ENCODE data around the gene WWP2.

WWP2 gene

DNA sequence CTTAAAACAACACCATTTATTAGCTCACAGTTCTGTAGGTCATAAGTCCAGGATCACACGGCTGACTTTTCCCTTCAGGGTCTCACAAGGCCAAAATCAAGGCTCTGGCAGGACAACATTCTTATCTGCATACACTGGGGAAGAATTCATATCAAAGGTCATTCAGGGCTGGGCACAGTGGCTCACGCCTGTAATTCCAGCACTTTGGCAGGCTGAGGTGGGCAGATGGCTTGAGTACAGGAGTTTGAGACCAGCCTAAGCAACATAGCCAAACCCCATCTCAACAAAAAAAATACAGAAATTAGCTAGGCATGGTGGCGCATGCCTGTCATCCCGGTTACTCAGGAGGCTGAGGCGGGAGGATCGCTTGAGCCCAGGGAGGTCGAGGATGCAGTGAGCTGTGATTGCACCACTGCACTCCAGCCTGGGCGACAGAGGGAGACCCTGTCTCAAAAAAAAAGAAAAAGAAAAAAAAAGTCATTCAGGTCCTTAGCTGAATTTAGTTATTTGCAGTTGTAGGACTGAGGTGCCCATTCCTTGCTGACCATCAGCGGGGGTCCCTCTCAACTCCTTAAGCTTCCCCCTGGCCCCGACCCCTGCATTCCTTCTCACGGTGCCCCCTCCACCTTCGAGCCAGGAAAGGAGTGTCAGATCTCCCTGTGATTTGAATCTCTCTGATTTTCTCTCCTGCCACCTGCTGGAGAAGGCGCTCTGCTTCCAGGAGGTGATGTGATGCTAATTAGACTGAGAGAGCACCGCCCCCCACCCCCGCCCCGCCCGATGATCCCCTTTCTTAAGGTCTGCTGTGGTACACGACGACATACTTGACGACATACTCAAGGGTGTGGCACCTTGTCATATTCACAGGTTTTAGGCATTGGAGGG, 97.2 kb downstream of the WWP2 start:
- DNase-seq = peak in 1 of 5 experiments; percentile 10

DNA sequence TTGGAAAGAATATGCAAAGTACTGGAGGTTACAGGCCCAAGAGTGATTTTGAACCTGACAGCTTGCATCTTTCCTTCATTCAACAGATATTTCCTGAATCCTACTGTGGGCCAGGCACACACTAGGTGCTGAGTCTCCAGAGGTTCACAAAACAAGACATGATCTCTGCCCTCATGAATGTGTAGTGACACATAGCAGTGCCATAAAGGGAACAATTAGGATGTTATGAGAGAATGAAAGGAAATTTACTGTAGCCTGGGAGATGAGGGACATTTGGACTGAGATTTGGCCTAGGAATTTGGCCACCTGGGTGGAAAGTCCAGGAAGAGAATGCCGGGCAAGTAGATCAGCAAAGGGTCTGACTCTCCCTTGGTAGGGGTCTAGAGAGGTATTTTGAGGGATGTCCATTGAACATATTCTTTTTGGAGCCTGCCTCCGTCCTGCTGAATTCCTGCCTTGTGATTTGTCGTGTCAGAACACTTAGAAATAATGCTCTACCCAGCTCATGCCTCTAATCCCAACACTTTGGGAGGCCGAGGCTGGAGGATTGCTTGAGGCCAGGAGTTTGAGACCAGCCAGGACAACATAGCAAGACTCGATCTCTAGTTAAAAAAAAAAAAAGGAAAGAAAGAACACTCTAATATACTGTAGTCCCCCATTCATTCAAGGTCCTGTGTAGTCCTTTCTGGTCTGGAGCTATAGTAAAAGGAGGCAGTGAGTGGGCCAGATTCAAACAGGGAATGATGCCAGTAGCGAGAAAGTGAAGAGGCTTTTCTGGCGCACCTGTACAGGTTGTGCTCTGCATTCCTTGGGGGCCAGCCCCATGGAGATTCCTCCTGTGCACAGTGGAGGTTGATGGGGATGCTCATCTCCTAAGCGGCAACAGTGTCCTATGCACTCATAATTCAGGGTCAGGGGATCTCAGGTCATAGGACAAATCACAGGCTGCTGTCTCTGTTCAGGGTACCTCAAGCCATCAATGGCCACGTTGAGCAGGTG, 98.4 kb downstream of the WWP2 start:
- no peak for DNase-seq

DNA sequence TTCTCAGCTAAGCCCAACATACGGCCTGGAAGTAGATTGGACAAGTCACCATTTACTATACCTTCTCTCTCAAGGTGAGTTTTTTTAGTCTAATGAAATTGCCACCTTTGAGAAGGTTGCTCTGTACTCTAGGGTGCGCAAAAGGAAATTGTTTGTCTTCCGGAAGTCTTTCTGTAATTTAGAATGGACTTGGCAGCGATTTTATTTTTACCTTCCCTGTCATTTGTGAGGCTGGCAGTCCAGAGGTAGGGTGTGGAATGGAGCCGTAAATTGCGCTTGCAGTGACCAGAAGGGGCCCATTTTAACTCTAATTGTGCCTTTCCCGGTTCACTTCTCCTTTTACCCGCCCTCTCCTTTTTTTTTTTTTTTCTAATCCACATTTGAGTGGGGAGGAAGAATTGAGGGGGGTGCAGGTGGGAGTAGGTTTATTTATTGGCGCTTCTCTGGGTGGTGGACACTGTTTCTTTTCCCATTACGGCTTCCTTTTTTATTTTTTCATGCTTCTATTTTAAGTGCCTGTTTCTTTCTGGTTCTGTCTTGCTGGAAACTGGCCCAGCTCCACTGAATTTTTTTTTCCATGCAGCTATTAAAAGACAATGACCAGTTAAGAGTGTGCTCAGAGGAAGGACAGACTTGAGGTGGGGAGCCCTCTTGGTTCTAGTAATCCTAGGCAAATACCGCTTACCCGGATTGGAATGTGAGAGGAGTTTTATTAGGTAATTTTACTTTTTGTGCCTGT, 99.3 kb downstream of the WWP2 start:
- DNase-seq = no peak

GRCh38 chr16:69863401-69864281, 101.5 kb downstream of the WWP2 start:
- no peak for DNase-seq

DNA sequence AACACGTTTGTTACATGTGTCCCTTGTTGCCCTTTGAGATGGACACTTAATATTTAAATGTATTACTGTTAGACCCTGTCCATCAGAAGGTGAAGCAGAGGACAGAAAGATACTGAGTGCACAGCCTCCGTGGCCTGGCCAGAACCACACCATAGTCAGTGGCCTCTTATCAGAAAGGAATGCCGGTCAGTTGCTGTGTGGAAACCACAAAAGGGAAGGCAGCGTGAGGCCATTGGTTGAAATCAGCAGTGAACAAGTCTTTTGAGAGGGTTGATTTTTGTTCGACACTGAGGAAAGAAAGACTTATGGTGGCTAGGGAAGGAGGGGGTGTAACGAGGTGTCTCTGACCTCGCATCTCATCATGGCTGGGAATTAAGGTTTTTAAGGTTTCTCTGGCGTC, 103.6 kb downstream of the WWP2 start:
- DNase-seq = no peak

DNA sequence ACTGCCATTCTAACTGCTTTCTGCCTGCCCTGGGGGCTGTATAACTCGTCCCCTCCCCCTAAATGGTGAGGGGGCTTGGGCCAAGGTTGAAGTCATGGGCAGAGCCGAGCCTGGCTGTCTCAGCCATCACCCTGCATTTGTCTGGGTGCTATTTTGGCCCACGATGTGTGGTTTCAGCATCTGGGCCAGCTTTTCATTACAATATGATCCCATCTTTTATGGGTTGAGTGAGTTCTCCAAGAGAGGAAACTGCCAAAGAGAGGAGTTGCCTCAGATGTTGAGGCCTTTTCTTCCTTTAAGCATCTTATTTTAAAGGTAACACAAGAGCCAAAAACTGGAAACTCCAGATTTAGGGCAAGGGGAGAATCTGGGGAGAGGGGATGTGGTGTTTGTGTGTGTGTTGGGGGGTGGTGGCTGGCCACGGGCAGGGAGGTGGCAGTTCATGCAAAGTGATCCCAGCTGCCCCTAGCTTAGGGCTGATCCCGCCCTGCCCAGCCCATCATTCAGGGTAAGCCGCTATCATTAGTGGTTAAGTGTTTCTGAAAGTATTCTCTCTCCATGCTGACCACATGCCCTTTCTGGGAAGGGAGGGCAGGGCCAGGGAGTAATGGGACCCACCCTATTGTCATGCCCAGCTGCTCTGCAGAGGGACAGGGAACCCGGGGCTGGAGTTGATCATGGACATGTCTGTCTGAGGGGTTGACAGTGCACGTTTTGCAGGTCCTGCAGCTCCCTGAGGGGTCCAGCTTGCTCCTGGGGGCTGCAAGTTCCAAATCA, 105.8 kb downstream of the WWP2 start:
- no peak for DNase-seq

DNA sequence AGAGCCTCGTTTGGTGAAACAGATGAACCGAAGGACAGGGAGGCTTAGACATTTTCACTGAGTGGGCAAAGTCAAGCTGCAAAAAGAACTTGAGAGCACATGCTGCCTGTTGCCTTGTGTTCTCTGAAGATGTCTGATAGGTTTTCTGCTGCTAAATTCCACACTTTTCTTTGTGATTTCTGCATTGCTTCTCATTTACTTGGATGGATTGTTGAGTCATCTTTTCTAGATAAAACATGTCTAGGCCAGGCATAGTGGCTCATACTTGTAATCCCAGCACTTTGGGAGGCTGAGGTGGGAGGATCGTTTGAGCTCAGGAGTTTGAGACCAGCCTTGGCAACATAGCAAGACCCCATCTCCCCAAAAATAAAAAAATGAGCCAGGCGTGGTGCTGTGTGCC, 108.6 kb downstream of the WWP2 start:
- no peak for DNase-seq

GRCh38 chr16:69871708-69872107, 109.6 kb downstream of the WWP2 start:
- no peak for DNase-seq

DNA sequence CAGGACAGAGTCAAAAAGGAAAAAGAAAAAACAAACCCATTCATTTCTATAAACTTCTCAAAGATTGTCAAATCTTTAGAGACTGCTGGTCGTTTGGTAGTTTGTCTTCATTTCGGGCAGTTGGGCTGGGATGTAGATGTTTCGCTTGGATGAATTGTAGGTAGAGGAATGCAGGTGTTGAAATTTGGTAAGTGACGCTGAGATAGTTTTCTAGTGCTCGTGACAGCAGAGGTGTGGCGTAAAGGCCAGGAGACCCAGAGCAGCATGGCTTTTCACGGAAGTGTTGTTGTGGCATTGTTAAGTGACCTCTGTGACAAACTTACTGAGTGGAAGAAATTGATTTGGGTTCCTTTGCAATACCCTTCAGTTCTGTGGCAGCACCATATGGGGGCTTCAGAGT, 110.8 kb downstream of the WWP2 start:
- no peak for DNase-seq

DNA sequence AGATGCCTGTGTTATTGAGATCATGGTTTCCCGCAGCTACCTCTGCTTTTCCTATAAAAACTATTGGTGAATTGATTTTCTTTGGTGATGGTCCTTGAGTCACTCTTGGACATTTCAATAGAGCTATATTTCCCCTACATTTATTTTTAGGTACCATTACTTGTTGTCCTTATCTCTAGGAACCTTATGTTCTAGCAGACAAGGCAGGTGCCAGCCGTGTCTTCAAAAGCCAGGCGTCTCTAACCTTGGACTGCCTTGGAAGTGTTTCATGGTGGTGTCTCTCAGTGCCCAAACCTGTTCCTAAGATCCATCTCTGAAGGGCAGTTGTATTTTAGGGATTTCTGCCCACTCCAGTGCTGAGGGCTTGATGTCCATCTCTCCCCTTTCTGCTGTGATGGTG, 111.7 kb downstream of the WWP2 start:
- no peak for DNase-seq

DNA sequence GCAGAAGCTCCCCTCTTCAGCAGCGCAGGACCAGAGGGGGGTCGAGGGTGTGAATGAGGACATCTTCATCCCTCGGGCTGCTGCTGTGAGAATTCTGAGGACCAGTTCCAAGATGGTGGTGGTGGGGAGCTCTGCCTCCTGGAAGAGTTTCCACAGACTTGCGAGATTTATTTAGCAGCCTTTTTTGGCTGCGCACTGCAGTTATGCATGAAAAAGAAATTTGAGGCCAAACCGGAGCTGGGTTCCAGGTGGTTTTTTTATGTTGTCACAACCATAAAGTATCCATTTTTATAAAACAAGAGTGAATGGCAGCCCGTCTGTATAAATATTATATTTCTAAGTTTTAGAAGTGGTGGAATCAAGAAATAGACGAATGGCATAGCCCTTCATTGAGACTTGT, 112.1 kb downstream of the WWP2 start:
- no peak for DNase-seq

- no peak for DNase-seq
These were observed 118.6 kb downstream of the WWP2 start for GRCh38 chr16:69880640-69881133.

GRCh38 chr16:69881141-69881540, 119.0 kb downstream of the WWP2 start:
- DNase-seq = no peak

DNA sequence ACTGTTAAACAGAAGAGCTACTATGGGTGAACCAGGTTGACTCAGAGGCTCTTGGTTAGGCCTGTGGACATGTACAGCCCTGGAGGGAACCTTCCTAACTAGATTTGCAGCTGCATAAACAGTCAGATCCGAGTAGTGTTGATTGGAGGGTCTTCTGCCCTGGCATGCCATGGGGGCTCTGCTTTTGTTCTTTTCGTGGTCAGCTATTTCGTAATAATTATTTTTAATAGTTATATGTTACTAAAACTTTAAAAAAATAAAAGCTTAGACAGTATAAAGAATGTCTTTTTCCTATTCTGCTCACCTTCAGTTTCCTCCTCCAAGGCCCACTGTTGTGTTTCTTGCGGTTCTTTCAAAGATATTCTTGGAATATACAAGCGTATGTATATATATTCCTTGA, 121.6 kb downstream of the WWP2 start:
- DNase-seq = no peak

DNA sequence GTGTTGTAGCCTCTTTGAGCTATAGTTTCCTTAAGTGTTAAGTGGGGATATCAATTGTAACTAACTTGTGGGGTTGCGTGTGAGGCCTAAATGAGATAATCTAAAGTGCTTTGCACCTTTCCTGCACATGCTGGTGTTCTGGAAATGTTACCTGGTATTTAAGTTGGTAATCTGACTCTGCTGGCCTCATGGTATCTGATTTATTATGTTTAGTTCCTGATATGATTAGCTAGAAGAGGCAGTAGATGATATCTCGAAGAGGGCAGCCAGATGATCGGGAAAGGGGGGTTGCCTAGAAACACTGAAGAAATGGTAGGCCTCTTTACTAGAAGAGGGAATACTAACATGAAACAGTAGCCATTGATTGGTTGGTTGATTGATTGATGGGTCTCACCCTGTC, 123.6 kb downstream of the WWP2 start:
- no peak for DNase-seq

DNA sequence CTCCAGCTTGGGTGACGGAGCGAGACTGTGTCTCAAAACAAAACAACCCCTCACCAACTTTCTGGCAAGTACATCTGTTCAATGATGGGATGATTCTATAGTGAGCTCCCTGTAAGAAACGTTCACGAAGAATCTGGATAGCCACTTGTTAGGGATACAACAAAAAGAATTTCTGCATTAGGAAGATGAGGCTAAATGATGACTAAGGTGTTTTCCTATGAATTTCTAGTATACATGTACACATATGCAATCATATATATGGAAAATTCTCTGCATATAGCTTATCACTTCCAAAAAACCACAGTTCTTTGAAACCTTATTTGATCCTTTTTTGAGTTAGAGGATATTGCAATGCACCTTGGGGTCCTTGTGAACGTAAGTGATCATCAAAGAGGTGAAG, 124.6 kb downstream of the WWP2 start:
- no peak for DNase-seq

GRCh38 chr16:69888005-69888590, 126.0 kb downstream of the WWP2 start:
- no peak for DNase-seq

GRCh38 chr16:69889295-69889964, 127.3 kb downstream of the WWP2 start:
- DNase-seq = peak in 1 of 5 experiments; percentile 10

- DNase-seq = no peak
These were observed 128.2 kb downstream of the WWP2 start for GRCh38 chr16:69890114-69890891.
